Measurements from ENCODE around the gene TMEM121.

TMEM121 gene

DNA sequence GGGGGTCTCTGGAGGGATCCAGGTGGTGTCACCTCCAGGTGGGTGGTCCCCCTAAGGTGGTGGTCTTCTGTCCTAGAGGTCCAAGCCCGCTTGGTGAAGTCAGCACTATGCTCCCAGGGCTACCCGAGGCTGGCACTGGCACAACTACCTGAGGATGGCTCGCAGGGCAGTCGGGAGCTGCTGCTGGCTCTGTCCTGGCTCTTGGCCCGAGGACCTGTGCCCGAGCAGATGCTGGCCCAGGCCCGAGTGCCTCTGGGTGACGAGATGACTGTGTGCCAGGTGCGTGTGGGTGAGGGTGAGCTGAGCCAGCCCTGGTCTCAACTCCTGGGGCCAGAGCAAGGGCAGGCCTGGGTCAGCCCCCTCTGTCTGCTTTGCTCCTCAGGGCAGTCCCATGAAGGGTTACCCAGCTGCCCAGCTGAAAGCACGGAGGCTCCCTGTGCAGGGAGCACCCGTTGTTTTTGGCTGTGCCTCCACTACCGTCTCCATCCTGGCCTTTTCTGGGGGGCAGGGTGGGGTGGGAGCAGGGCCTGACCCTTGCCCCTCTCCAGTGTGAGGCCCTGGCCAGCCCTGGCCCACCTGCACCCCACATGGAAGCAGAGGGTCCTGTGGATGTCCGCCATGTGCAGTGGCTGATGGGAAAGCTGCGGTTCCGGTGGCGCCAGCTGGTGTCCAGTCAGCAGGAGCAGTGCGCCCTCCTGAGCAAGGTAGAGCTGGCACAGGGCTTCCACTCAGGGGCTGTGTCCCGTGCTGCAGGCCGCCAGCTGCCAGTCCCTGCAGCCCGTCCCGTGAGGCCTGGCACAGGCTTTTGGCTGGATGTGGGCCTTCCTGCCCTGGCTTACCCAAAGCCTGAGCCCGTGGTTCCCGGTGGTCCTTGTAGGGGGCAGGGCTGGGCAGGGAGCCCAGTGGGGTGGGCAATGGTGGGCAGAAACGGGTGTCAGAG, 34.1 kb upstream of the TMEM121 start:
- Histone ChIP-seq H3K9ac (0 out of 2 replicates have a peak overlapping the region, but pooled peaks have one; percentile 32), H3K9me3 (no peaks in the 10 kb centered on the region), H3K4me2 (peak overlapping the region; percentile 89), H3K36me3 (peaks cover 33% of the 10 kb centered on the region), H3K27ac (no peak overlapping the region), H3K4me1 (peaks cover 34% of the 10 kb centered on the region), H4K20me1 (peaks cover 30% of the 10 kb centered on the region), H3K4me3 (peak overlapping the region; percentile 94), H3K27me3 (peaks cover 16% of the 10 kb centered on the region)
- no peak for TF ChIP-seq Cebpa-rat (IDR thresholded peaks at IDR 0.05)

DNA sequence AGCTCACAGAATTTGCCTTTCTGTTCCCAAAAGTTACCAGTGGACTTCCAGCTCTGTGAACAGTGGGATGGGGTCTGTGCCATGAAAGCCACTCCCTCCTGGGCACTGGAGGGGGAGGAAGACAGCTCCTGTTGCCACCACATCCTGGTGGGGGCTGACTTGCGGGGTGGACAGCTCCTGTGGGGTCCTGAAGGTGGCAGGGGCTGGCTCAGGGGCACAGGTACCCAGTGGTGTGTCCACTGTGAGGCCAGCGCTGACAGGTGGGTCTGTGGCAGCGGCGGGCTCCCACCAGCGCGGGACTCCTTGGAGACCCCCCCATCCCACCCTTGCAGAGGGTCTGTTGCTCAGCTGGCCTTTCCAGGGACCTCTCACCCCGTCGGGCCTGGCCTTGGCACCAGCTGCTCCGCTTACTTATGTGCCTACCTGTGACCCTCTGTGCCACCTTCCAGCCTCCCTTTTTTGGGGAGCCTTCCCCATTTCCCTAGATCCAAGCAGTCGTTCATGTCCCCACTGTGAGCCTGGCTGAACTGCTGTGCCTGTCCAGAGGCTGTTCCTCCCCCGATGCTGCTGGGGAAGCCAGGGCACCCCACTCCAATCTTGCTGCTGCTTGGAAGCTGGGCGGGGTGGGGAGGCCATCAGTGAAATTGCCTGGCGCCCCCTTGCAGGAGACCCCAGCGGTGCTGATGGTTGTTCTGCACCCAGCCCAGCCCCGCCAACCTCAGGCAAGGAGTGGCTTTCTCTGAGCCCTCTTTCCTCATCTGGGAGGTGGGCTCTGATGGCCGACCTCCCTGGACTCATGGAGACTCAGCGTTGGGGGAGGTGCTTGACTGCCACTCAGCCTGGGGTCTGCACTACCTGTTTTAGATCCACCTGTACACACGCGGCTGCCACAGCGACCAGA, 33.2 kb upstream of the TMEM121 start:
- H3K4me3 ChIP-seq = no peak overlapping the region
- H3K4me2 ChIP-seq = no peak overlapping the region
- H3K36me3 ChIP-seq = peaks cover 43% of the 10 kb centered on the region
- no peak overlapping the region for H3K27ac ChIP-seq
- H4K20me1 ChIP-seq = peaks cover 29% of the 10 kb centered on the region
- no peaks in the 10 kb centered on the region for H3K9me3 ChIP-seq
- H3K27me3 ChIP-seq = peaks cover 7% of the 10 kb centered on the region; the same call in 1 of the 2 replicates
- H3K9ac ChIP-seq = no peak overlapping the region
- TF ChIP-seq Cebpa-rat (IDR thresholded peaks at IDR 0.05) = no peak
- peaks cover 25% of the 10 kb centered on the region for H3K4me1 ChIP-seq

- Histone ChIP-seq H3K36me3 (peaks cover 51% of the 10 kb centered on the region), H3K27ac (no peak overlapping the region), H3K9me3 (no peaks in the 10 kb centered on the region), H4K20me1 (peaks cover 23% of the 10 kb centered on the region), H3K9ac (no peak overlapping the region), H3K4me3 (no peak overlapping the region), H3K4me2 (no peak overlapping the region), H3K27me3 (no peaks in the 10 kb centered on the region), H3K4me1 (peaks cover 17% of the 10 kb centered on the region)
- no peak for TF ChIP-seq Cebpa-rat (IDR thresholded peaks at IDR 0.05)
Measured at GRCh38 chr14:105493921-105494605, 32.3 kb upstream of the TMEM121 start.

DNA sequence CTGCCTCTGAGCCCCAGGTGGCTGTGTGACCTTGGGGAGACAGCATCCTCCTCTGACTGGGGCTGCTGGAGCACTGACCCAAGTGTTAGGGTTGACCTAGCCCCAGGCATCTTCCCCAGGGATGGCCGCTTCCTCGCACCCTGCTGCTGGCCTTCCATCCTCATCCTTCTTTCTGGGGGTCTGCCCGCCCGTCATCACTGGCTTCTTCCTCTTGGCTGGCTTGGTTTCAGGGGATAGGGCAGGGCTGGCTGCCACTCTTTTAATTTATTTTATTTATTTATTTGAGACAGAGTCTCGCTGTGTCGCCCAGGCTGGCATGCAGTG, 31.8 kb upstream of the TMEM121 start:
- no peak for TF ChIP-seq Cebpa-rat (IDR thresholded peaks at IDR 0.05)
- no peak overlapping the region for H3K9ac ChIP-seq
- H3K36me3 ChIP-seq = peaks cover 55% of the 10 kb centered on the region

DNA sequence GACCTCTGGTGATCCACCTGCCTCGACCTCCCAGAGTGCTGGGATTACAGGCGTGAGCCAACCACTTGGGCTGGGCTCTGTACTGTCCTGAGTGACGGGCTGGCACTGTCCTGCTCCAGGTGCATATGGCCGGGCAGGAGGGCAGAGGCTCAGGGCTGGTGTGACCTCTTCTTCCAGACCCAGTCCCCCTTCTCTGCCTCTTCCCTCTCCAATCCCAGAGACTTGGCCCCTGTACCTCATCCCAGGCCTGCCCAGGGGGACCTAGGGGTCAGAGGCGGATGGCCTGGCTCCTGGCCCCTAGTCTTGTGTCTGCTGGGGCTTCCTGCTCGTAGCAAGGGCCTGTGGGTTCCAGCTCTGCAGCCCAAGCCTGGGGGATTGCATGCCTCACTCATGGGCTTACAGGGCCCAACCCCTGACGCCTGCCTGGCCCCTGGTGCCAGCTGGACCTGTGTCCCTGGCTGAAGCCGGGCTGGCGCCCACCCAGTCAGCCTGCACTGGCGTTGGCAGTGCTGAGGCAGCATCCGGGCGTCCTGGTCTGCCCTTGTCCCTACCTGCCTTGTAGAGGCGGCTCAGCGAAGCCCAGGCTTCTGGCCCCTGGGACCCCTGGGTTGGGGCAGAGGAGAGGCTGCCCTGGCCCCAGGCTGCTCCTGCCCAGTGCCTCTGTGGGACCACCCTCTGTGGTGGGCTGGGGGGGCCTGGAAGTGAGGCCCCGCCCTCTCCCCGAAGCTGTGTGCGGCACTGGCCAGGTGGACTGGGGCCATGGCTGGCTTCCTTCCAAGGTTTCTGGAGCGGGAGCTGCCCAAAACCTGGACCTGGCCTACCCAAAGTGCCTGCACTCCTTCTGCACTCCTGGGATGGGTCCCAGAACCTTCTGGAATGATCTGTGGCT, 31.0 kb upstream of the TMEM121 start:
- Histone ChIP-seq H4K20me1 (peaks cover 20% of the 10 kb centered on the region), H3K9me3 (no peaks in the 10 kb centered on the region), H3K27ac (no peak overlapping the region), H3K4me1 (peaks cover 11% of the 10 kb centered on the region), H3K27me3 (no peaks in the 10 kb centered on the region), H3K9ac (no peak overlapping the region), H3K36me3 (peaks cover 63% of the 10 kb centered on the region), H3K4me3 (no peak overlapping the region), H3K4me2 (no peak overlapping the region)
- no peak for TF ChIP-seq Cebpa-rat (IDR thresholded peaks at IDR 0.05)

More for the DNA sequence above, 31.8 kb upstream of the TMEM121 start:
- H4K20me1 ChIP-seq = peaks cover 20% of the 10 kb centered on the region
- no peaks in the 10 kb centered on the region for H3K27me3 ChIP-seq
- H3K9me3 ChIP-seq = no peaks in the 10 kb centered on the region
- no peak overlapping the region for H3K4me2 ChIP-seq
- H3K4me1 ChIP-seq = peaks cover 12% of the 10 kb centered on the region
- H3K4me3 ChIP-seq = no peak overlapping the region
- no peak overlapping the region for H3K27ac ChIP-seq

GRCh38 chr14:105495990-105496830, 30.2 kb upstream of the TMEM121 start:
- Histone ChIP-seq H3K27ac (no peak overlapping the region), H3K4me1 (peaks cover 11% of the 10 kb centered on the region), H3K4me3 (no peak overlapping the region), H3K9ac (no peak overlapping the region), H3K4me2 (no peak overlapping the region), H3K9me3 (no peaks in the 10 kb centered on the region), H3K27me3 (no peaks in the 10 kb centered on the region), H4K20me1 (peaks cover 20% of the 10 kb centered on the region), H3K36me3 (peaks cover 64% of the 10 kb centered on the region)
- no peak for TF ChIP-seq Cebpa-rat (IDR thresholded peaks at IDR 0.05)

GRCh38 chr14:105496831-105497591, 29.4 kb upstream of the TMEM121 start:
- Histone ChIP-seq H3K4me2 (no peak overlapping the region), H3K27me3 (no peaks in the 10 kb centered on the region), H3K27ac (no peak overlapping the region), H3K9me3 (no peaks in the 10 kb centered on the region), H4K20me1 (peaks cover 16% of the 10 kb centered on the region), H3K4me3 (no peak overlapping the region), H3K4me1 (peaks cover 8% of the 10 kb centered on the region), H3K36me3 (peaks cover 64% of the 10 kb centered on the region), H3K9ac (no peak overlapping the region)
- no peak for TF ChIP-seq Cebpa-rat (IDR thresholded peaks at IDR 0.05)

Data from BLaER1 (cell line).